Measurements from ENCODE around the gene ANKRD24. TPM values are rescaled to one million over a fixed set of nuclear protein-coding genes. Genes with fewer than 3 reads are reported as not detected.
"Not testable (repeated sequence)": the region's sequence is repeated elsewhere in the genome, so short reads cannot be mapped to it uniquely, and the experiment has no call there.

ANKRD24 gene
- total RNA-seq = not detected

DNA sequence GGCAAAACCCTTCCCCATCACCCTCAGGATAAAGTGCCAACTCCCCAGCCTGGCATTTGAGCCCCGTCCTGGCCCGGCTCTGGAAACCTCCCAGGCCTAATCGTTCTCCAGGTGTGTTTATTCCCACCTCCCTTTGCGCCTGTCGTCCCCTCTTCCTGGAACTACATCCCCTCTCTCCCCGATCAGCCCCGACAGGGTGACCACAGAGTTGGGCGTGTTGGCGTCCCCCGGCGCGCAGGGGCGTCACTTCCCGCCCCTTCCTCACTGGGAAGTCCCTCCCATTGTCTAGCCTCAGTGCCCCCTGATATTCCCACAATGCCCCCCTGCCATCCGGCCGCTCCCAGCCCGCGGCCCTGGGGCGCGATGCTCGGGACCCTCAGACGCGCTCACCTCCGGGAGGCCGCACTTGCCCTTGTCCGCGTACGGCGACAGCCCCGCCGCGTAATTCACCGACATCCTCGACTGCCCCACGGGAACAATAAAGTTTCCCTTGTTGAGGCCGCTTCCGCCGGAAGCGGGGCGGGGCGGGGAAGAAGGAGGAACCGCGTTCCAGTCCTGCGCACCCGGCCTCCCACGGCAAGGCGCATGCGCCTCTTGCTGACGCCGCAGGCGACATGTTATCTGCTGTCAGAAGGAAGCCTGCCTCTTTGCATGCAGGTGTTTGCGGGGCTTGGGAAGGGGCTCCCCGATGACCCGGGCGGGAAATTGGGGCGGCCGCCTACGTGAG is at the start of gene ANKRD24, which contains the start of gene SIRT6:
Gene ANKRD24 (plus strand): TSS at position 606 of the 727 bp plus-strand sequence. CDS start 3,737 bp downstream, outside the sequence.
Gene SIRT6 (minus strand): TSS at position 480 of the 727 bp plus-strand sequence. CDS start 24 bp downstream, at position 456.
- peak within 1 kb of the TSS; percentile 88 for H3K27ac ChIP-seq (ENCODE audit: low read depth, low read length)
- peak within 1 kb of the TSS; percentile 97 to 99 (median 97) for H3K9ac ChIP-seq (ENCODE audit: low read depth in 1 of 3, low read length in 3 of 3)
- peaks cover 0 to 9% (median 0%) of the 10 kb centered on the region in 3 donors for H3K27me3 ChIP-seq (ENCODE audit: control insufficient read depth in 3 of 3, insufficient read depth in 3 of 3, low read length in 3 of 3)
- H3K4me1 ChIP-seq (ENCODE audit: control insufficient read depth in 3 of 3, insufficient read depth in 3 of 3, low read length in 3 of 3) = peaks cover 21 to 46% (median 33%) of the 10 kb centered on the region in 3 donors
- H3K36me3 ChIP-seq (ENCODE audit: control insufficient read depth in 3 of 3, insufficient read depth in 3 of 3, low read length in 3 of 3) = peaks cover 3 to 18% (median 6%) of the 10 kb centered on the region in 3 donors
- peak within 1 kb of the TSS; percentile 95 to 99 (median 97) for H3K4me3 ChIP-seq (ENCODE audit: low read length in 3 of 3)
- no peaks in the 10 kb centered on the region for H3K9me3 ChIP-seq (ENCODE audit: control insufficient read depth in 3 of 3, low read length in 3 of 3)

DNA sequence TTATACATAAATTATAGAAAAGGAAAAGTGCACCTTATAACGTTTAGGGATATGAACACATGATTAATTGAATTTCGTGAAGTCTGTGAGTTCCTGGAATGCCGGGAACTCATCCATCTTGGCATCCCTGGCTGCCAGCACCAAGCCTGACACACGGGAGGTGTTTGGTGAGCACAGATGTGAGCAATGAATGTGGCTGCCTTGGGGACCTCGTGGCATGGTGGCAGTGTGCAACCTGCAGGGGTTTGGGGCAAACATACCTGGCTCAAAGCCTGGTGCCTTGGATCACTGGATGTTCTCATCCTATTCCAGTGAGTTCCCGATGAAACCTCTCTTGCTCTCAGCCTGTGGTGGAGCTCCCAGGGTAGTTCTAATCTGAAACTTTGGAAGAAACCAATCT is 48.1 kb upstream of the ANKRD24 start:
- H3K27ac ChIP-seq (ENCODE audit: low read depth, low read length) = no peak overlapping the region
- no peaks in the 10 kb centered on the region for H3K27me3 ChIP-seq (ENCODE audit: control insufficient read depth in 3 of 3, insufficient read depth in 3 of 3, low read length in 3 of 3)
- H3K9me3 ChIP-seq (ENCODE audit: control insufficient read depth in 3 of 3, low read length in 3 of 3) = no peaks in the 10 kb centered on the region
- H3K4me3 ChIP-seq (ENCODE audit: low read length in 3 of 3) = no peak overlapping the region
- H3K36me3 ChIP-seq (ENCODE audit: control insufficient read depth in 3 of 3, insufficient read depth in 3 of 3, low read length in 3 of 3) = no peaks in the 10 kb centered on the region
- H3K4me1 ChIP-seq (ENCODE audit: control insufficient read depth in 3 of 3, insufficient read depth in 3 of 3, low read length in 3 of 3) = peaks cover 6 to 12% (median 11%) of the 10 kb centered on the region in 3 donors
- no peak overlapping the region for H3K9ac ChIP-seq (ENCODE audit: low read depth in 1 of 3, low read length in 3 of 3)

DNA sequence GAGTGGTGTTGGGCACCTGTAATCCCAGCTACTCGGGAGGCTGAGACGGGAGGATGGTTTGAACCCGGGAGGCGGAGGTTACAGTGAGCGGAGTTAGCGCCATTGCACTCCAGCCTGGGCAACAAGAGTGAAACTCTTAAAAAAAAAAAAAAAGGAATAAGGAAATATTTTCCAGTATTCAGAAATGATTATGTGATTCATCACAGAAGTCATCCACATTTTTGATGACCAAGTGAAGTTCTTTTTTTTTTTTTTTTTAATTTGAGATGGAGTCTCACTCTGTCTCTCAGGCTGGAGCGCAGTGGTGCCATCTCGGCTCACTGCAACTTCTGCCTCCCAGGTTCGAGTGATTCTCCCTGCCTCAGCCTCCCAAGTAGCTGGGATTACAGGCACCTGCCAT is 47.1 kb upstream of the ANKRD24 start:
- H3K36me3 ChIP-seq (ENCODE audit: control insufficient read depth in 3 of 3, insufficient read depth in 3 of 3, low read length in 3 of 3); H3K27ac ChIP-seq (ENCODE audit: low read depth, low read length); H3K27me3 ChIP-seq (ENCODE audit: control insufficient read depth in 3 of 3, insufficient read depth in 3 of 3, low read length in 3 of 3); H3K9me3 ChIP-seq (ENCODE audit: control insufficient read depth in 3 of 3, low read length in 3 of 3); H3K9ac ChIP-seq (ENCODE audit: low read depth in 1 of 3, low read length in 3 of 3); H3K4me3 ChIP-seq (ENCODE audit: low read length in 3 of 3): not testable (repeated sequence)
- peaks cover 6 to 12% (median 10%) of the 10 kb centered on the region in 3 donors for H3K4me1 ChIP-seq (ENCODE audit: control insufficient read depth in 3 of 3, insufficient read depth in 3 of 3, low read length in 3 of 3)

DNA sequence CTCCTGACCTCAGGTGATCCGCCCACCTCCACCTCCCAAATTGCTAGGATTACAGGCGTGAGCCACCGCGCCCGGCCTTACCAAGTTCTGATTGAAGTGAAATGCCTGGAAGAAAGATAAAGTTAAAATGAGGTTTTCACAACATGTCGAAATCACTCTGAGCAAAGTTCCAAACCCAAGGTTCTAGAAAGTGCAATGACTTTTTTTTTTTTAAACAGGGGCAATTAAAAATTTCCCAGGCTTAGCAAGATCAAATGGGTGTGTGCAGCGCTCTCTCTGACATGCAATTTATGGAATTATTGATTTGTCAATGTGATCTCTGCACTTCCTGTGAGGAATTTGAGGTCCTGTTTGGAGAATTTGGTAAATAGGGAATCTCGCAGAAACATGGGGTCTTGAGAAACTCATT is 45.8 kb upstream of the ANKRD24 start:
- no peaks in the 10 kb centered on the region for H3K36me3 ChIP-seq (ENCODE audit: control insufficient read depth in 3 of 3, insufficient read depth in 3 of 3, low read length in 3 of 3)
- peaks cover 0 to 4% (median 0%) of the 10 kb centered on the region in 3 donors for H3K4me1 ChIP-seq (ENCODE audit: control insufficient read depth in 3 of 3, insufficient read depth in 3 of 3, low read length in 3 of 3)
- no peak overlapping the region for H3K9ac ChIP-seq (ENCODE audit: low read depth in 1 of 3, low read length in 3 of 3)
- no peaks in the 10 kb centered on the region for H3K27me3 ChIP-seq (ENCODE audit: control insufficient read depth in 3 of 3, insufficient read depth in 3 of 3, low read length in 3 of 3)
- no peak overlapping the region for H3K4me3 ChIP-seq (ENCODE audit: low read length in 3 of 3)
- no peaks in the 10 kb centered on the region for H3K9me3 ChIP-seq (ENCODE audit: control insufficient read depth in 3 of 3, low read length in 3 of 3)
- no peak overlapping the region for H3K27ac ChIP-seq (ENCODE audit: low read depth, low read length)

DNA sequence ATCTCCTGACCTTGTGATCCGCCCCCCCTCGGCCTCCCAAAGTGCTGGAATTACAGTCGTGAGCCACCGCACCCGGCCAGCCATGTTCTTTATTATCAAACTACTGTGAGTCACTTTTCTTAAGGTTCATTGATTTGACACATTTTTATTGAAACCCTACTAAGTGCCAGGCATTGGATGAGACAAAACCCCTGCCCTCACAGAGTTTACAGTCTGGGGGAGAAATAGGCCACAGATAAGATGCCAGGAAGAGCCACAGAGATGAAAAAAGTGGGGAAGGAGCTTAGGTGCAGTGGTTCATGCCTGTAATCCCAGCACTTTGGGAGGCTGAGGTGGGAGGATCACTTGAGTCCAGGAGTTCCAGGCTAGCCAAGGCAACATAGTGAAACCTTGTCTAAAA is 44.0 kb upstream of the ANKRD24 start:
- no peak overlapping the region for H3K27ac ChIP-seq (ENCODE audit: low read depth, low read length)
- H3K9ac ChIP-seq (ENCODE audit: low read depth in 1 of 3, low read length in 3 of 3) = no peak overlapping the region
- no peak overlapping the region for H3K4me3 ChIP-seq (ENCODE audit: low read length in 3 of 3)
- H3K9me3 ChIP-seq (ENCODE audit: control insufficient read depth in 3 of 3, low read length in 3 of 3) = no peaks in the 10 kb centered on the region
- peaks cover 0 to 4% (median 0%) of the 10 kb centered on the region in 3 donors for H3K4me1 ChIP-seq (ENCODE audit: control insufficient read depth in 3 of 3, insufficient read depth in 3 of 3, low read length in 3 of 3)
- no peaks in the 10 kb centered on the region for H3K36me3 ChIP-seq (ENCODE audit: control insufficient read depth in 3 of 3, insufficient read depth in 3 of 3, low read length in 3 of 3)
- no peaks in the 10 kb centered on the region for H3K27me3 ChIP-seq (ENCODE audit: control insufficient read depth in 3 of 3, insufficient read depth in 3 of 3, low read length in 3 of 3)

DNA sequence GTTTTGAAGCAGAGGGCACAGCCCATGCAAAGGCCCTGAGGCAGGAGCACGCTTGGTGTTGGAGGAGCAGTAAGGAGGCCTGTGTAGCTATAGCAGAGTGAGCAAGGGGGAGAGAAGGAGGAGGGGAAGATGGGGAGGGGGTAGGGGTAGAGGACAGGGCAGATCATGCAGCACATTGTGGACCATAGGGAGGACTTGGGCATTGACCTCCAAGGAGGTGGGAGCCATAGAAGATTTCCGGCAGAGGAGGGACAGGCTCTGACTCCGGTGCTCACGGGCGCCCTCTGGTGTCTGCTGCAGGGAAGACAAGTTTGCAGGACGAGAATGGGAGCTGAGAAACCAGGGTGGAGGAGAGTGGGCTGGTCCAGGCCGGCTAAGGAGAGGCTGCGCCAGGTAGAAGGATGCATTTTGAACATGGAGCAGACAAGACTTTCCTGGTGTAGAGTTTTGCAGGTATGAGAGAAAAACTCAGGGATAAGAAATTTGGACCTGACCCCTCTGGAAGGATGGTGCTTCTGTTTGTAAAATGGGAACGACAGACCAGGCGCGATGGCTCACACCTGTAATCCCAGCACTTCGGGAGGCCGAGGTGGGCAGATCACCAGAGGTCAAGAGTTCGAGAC is 42.8 kb upstream of the ANKRD24 start:
- H3K4me1 ChIP-seq (ENCODE audit: control insufficient read depth in 3 of 3, insufficient read depth in 3 of 3, low read length in 3 of 3) = no peaks in the 10 kb centered on the region
- H3K27me3 ChIP-seq (ENCODE audit: control insufficient read depth in 3 of 3, insufficient read depth in 3 of 3, low read length in 3 of 3) = peaks cover 0 to 3% (median 0%) of the 10 kb centered on the region in 3 donors
- no peak overlapping the region for H3K4me3 ChIP-seq (ENCODE audit: low read length in 3 of 3)
- no peak overlapping the region for H3K9ac ChIP-seq (ENCODE audit: low read depth in 1 of 3, low read length in 3 of 3)
- no peaks in the 10 kb centered on the region for H3K9me3 ChIP-seq (ENCODE audit: control insufficient read depth in 3 of 3, low read length in 3 of 3)
- no peak overlapping the region for H3K27ac ChIP-seq (ENCODE audit: low read depth, low read length)
- H3K36me3 ChIP-seq (ENCODE audit: control insufficient read depth in 3 of 3, insufficient read depth in 3 of 3, low read length in 3 of 3) = no peaks in the 10 kb centered on the region

DNA sequence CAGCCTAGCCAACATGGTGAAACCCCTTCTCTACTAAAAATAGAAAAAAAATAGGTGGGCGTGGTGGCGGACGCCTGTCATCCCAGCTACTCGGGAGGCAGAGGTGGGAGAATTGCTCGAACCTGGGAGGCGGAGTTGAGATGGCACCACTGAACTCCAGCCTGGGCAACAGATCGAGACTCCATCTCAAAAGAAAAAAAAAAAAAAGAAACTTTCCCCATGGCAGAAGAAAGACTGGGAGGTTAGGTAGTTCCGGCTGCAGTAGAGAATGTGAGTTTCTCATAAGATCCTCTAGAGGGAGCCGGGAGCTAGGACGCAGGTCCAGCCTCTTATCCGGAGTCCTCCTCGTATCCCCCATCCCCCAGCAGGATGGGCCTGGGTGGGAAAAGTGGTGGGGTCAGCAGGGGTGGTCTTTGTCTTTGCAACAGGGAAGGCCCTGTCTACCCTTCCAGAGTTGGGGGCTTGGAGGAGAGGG is 42.2 kb upstream of the ANKRD24 start:
- Histone ChIP-seq H3K27me3 (ENCODE audit: control insufficient read depth in 3 of 3, insufficient read depth in 3 of 3, low read length in 3 of 3) (peaks cover 0 to 3% (median 0%) of the 10 kb centered on the region in 3 donors), H3K9ac (ENCODE audit: low read depth in 1 of 3, low read length in 3 of 3) (no peak overlapping the region), H3K4me1 (ENCODE audit: control insufficient read depth in 3 of 3, insufficient read depth in 3 of 3, low read length in 3 of 3) (no peaks in the 10 kb centered on the region), H3K4me3 (ENCODE audit: low read length in 3 of 3) (no peak overlapping the region), H3K27ac (ENCODE audit: low read depth, low read length) (no peak overlapping the region), H3K36me3 (ENCODE audit: control insufficient read depth in 3 of 3, insufficient read depth in 3 of 3, low read length in 3 of 3) (no peaks in the 10 kb centered on the region), H3K9me3 (ENCODE audit: control insufficient read depth in 3 of 3, low read length in 3 of 3) (no peaks in the 10 kb centered on the region)

DNA sequence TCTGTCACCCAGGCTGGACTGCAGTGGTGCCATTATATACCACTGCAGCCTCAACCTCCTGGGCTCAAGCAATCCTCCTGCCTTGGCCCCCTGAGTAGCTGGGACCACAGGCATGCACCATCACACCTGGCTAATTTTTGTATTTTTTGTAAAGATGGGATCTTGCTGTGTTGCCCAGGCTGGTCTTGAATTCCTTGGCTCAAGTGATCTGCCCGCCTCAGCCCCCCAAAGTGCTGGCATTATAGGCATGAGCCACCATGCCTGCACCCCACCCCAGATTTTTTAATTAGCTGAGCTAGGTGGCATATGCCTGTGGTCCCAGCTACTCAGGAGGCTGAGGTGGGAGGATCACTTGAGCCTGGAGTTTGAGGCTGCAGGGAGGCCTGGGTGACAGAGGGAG is 39.6 kb upstream of the ANKRD24 start:
- not testable (repeated sequence) for H3K9me3 ChIP-seq (ENCODE audit: control insufficient read depth in 3 of 3, low read length in 3 of 3); H3K4me3 ChIP-seq (ENCODE audit: low read length in 3 of 3); H3K4me1 ChIP-seq (ENCODE audit: control insufficient read depth in 3 of 3, insufficient read depth in 3 of 3, low read length in 3 of 3); H3K36me3 ChIP-seq (ENCODE audit: control insufficient read depth in 3 of 3, insufficient read depth in 3 of 3, low read length in 3 of 3); H3K27ac ChIP-seq (ENCODE audit: low read depth, low read length); H3K9ac ChIP-seq (ENCODE audit: low read depth in 1 of 3, low read length in 3 of 3)
- H3K27me3 ChIP-seq (ENCODE audit: control insufficient read depth in 3 of 3, insufficient read depth in 3 of 3, low read length in 3 of 3) = peaks cover 5 to 12% (median 6%) of the 10 kb centered on the region in 3 donors

DNA sequence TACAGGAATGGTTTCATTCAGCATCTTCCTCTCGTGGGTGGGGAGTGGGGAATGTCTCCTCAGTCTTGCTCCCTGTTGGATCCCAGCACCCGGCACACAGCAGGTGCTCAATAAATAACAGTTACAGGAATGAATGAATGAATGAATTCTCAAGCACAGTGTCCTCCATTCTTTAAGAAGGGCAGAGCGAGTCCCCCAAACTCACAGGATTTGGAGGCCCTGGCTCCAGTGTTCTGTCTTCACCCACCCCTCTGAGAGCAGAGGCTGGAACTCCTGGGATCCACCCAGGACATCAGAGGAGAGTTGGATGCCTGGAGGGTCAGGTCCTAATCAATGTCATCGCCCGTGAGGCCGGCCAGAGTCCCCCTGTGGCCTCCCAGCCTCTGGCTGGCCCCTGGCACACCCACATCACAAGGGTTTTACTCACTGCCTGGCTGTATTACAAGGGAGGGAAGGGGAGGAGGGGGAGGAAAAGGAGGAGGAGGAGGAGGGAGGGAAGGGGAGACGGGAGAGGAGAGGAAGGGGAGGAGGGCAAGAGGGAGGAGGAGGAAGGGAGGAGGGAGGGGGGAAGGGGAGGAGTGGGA is 37.7 kb upstream of the ANKRD24 start:
- H3K36me3 ChIP-seq (ENCODE audit: control insufficient read depth in 3 of 3, insufficient read depth in 3 of 3, low read length in 3 of 3) = no peaks in the 10 kb centered on the region
- H3K27ac ChIP-seq (ENCODE audit: low read depth, low read length) = no peak overlapping the region
- peaks cover 5 to 18% (median 7%) of the 10 kb centered on the region in 3 donors for H3K27me3 ChIP-seq (ENCODE audit: control insufficient read depth in 3 of 3, insufficient read depth in 3 of 3, low read length in 3 of 3)
- no peaks in the 10 kb centered on the region for H3K9me3 ChIP-seq (ENCODE audit: control insufficient read depth in 3 of 3, low read length in 3 of 3)
- no peak overlapping the region for H3K9ac ChIP-seq (ENCODE audit: low read depth in 1 of 3, low read length in 3 of 3)
- no peaks in the 10 kb centered on the region for H3K4me1 ChIP-seq (ENCODE audit: control insufficient read depth in 3 of 3, insufficient read depth in 3 of 3, low read length in 3 of 3)
- H3K4me3 ChIP-seq (ENCODE audit: low read length in 3 of 3) = no peak overlapping the region

All from skeletal muscle tissue (tissue), 4 donors.